ENCODE data around the gene RBM6.

DNA sequence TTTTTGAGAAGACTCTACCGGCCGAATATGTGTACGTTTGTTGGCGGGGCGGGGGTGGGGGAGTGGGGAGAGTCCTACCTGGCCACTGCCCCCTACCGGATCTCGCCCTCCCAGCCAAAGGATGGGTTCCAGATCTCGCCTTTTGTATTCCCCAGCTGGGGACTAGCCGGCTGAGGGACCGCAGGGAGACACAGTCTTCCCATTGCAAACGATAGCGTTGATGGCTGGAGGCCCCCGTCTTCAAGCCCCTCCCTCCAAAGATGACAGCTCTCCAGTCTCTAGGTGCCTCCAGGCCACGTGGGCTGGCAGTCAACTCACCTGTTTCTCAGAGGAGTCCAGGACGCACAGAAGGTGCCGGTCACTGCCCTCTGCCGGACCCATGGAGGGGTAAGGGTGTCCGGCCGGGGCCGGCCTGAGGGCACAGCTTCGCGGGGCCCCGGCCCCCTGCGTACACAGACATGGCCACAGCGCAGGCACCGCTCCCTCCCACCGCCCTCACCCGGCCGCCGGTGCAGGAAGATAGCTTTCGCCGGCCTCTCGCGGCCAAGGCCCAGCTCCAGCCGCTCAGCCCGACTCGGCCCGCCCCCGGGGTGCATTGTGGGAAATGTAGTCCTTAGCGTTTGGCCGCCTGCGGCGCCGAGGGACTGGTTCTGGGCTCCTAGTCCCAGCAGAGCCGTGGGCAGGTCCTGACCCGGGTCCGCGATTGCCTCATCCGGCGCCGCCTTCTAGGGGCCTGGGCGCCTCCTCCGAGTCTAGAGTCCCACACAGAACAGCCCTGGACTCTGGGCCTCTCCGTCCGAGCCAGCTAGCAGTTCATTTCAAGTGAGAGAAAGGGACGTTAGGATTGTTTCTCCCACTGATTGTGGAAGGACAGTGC, 10.4 kb upstream of the RBM6 start, which contains the start of gene MON1A:
- TF ChIP-seq POLR2A (IDR thresholded peaks at IDR 0.05; ENCODE audit: low read length), result peak; percentile 63
- TF ChIP-seq GATA1 (IDR thresholded peaks at IDR 0.05; ENCODE audit: low read depth, low read length), result no peak
